ENCODE measurements around the gene EHD4. TPM values are rescaled to one million over a fixed set of nuclear protein-coding genes. Genes with fewer than 3 reads are reported as not detected.

Gene EHD4
- total and polyA plus RNA-seq, 9 of the 15 experiments (the other 6 are each of a cell fraction or from before 2014, with no cell fraction given) = 0.89 to 10.3 (median 6.4) TPM

DNA sequence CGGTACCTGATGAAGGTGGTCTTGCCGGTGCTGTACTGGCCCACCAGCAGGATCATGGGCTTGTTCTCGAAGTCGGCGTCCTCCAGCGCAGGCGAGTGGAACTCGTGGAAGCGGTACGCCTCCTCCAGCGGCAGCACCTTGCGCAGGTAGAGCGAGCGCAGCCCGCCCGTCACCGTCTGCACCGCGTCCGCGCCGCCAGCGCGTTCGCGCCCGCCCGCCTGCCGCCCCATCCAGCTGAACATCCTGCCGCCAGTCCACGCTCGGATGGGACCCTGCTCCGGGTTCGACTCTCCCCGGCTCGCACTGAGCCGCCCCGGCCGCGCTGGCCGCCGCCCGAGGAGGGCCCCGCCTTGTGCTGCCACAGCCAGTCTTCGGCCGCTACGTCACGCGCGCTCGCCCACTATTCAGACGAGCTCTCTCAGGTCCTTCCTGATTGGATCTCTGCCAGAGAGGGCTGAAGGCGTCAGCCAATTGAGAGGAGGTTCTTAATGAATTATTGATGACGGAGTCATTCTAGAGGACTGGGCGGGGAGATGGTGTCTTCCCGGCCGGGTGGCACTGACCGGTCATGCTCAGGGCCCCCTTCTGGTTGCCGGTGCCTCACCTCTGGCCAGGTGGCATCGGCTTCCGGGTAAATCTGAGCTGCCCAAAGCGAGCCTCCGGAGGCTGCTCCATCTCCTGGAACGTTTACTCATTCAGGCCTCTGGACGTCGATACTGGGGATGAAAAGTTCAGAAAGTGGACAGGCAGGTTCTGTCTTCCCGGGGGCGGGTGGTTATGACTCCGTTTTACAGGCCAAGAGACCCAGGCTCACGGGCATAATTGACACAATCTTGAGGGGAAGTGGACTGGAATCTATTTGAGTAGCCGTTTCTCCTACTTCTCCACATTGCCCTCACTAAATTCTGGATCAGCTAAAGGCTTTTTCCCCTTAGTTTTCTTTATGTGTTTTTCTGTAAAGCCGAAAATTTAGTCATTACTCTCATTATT lies at the start of gene EHD4 (continued):
- TF ChIP-seq, protein P1, sequence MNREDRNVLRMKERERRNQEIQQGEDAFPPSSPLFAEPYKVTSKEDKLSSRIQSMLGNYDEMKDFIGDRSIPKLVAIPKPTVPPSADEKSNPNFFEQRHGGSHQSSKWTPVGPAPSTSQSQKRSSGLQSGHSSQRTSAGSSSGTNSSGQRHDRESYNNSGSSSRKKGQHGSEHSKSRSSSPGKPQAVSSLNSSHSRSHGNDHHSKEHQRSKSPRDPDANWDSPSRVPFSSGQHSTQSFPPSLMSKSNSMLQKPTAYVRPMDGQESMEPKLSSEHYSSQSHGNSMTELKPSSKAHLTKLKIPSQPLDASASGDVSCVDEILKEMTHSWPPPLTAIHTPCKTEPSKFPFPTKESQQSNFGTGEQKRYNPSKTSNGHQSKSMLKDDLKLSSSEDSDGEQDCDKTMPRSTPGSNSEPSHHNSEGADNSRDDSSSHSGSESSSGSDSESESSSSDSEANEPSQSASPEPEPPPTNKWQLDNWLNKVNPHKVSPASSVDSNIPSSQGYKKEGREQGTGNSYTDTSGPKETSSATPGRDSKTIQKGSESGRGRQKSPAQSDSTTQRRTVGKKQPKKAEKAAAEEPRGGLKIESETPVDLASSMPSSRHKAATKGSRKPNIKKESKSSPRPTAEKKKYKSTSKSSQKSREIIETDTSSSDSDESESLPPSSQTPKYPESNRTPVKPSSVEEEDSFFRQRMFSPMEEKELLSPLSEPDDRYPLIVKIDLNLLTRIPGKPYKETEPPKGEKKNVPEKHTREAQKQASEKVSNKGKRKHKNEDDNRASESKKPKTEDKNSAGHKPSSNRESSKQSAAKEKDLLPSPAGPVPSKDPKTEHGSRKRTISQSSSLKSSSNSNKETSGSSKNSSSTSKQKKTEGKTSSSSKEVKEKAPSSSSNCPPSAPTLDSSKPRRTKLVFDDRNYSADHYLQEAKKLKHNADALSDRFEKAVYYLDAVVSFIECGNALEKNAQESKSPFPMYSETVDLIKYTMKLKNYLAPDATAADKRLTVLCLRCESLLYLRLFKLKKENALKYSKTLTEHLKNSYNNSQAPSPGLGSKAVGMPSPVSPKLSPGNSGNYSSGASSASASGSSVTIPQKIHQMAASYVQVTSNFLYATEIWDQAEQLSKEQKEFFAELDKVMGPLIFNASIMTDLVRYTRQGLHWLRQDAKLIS (CRISPR knock-in tag; IDR thresholded peaks at IDR 0.05) = peak; percentile 45; the same call in 1 of the 2 replicates
- TF ChIP-seq DNMT1 (IDR thresholded peaks at IDR 0.05) (no peak), L3MBTL2 (IDR thresholded peaks at IDR 0.05) (peak; percentile 57; the same call in 1 of the 2 replicates), ZNF695 (CRISPR knock-in tag; IDR thresholded peaks at IDR 0.05) (no peak), RBFOX2 (IDR thresholded peaks at IDR 0.05; ENCODE audit: low read depth, low read length) (peak; percentile 92), MEF2A (IDR thresholded peaks at IDR 0.05; ENCODE audit: control insufficient read depth, low read depth, low read length) (no peak), ZNF830 (CRISPR knock-in tag; IDR thresholded peaks at IDR 0.05) (no peak), ZNF408 (CRISPR knock-in tag; IDR thresholded peaks at IDR 0.05; ENCODE audit: low read depth) (no peak), HDAC6 (IDR thresholded peaks at IDR 0.05; ENCODE audit: low read depth, low read length) (no peak), ZNF586 (CRISPR knock-in tag; conservative IDR thresholded peaks at IDR 0.05) (no peak), MBD2 (IDR thresholded peaks at IDR 0.05; ENCODE audit: borderline replicate concordance, low read depth) (peak; percentile 89), ELF1 (tag; IDR thresholded peaks at IDR 0.05) (peak; percentile 80), FOXK2 (conservative IDR thresholded peaks at IDR 0.05 in 1 of 2, IDR thresholded peaks at IDR 0.05 in 1 of 2; ENCODE audit: low read depth in 2 of 2) (no peak), CBFA2T3 (IDR thresholded peaks at IDR 0.05) (no peak), PRPF4 (IDR thresholded peaks at IDR 0.05; ENCODE audit: insufficient read depth, low read depth, low read length, poor library complexity, severe bottlenecking) (no peak)
- TF ChIP-seq, protein P2, sequence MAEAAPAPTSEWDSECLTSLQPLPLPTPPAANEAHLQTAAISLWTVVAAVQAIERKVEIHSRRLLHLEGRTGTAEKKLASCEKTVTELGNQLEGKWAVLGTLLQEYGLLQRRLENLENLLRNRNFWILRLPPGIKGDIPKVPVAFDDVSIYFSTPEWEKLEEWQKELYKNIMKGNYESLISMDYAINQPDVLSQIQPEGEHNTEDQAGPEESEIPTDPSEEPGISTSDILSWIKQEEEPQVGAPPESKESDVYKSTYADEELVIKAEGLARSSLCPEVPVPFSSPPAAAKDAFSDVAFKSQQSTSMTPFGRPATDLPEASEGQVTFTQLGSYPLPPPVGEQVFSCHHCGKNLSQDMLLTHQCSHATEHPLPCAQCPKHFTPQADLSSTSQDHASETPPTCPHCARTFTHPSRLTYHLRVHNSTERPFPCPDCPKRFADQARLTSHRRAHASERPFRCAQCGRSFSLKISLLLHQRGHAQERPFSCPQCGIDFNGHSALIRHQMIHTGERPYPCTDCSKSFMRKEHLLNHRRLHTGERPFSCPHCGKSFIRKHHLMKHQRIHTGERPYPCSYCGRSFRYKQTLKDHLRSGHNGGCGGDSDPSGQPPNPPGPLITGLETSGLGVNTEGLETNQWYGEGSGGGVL (CRISPR knock-in tag; IDR thresholded peaks at IDR 0.05) = no peak
- TF ChIP-seq, protein P3, sequence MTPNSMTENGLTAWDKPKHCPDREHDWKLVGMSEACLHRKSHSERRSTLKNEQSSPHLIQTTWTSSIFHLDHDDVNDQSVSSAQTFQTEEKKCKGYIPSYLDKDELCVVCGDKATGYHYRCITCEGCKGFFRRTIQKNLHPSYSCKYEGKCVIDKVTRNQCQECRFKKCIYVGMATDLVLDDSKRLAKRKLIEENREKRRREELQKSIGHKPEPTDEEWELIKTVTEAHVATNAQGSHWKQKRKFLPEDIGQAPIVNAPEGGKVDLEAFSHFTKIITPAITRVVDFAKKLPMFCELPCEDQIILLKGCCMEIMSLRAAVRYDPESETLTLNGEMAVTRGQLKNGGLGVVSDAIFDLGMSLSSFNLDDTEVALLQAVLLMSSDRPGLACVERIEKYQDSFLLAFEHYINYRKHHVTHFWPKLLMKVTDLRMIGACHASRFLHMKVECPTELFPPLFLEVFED (CRISPR knock-in tag; conservative IDR thresholded peaks at IDR 0.05) = no peak
- TF ChIP-seq, protein P4, sequence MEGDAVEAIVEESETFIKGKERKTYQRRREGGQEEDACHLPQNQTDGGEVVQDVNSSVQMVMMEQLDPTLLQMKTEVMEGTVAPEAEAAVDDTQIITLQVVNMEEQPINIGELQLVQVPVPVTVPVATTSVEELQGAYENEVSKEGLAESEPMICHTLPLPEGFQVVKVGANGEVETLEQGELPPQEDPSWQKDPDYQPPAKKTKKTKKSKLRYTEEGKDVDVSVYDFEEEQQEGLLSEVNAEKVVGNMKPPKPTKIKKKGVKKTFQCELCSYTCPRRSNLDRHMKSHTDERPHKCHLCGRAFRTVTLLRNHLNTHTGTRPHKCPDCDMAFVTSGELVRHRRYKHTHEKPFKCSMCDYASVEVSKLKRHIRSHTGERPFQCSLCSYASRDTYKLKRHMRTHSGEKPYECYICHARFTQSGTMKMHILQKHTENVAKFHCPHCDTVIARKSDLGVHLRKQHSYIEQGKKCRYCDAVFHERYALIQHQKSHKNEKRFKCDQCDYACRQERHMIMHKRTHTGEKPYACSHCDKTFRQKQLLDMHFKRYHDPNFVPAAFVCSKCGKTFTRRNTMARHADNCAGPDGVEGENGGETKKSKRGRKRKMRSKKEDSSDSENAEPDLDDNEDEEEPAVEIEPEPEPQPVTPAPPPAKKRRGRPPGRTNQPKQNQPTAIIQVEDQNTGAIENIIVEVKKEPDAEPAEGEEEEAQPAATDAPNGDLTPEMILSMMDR (IDR thresholded peaks at IDR 0.05 in 2 of 3, conservative IDR thresholded peaks at IDR 0.05 in 1 of 3; ENCODE audit: insufficient read depth in 2 of 3, low read depth in 1 of 3, low read length in 3 of 3) = peak in 2 of 3 experiments; percentile 40 to 51; a peak in 3 of 6 replicates

All from K562 (cell line).